ENCODE data around the gene CLDN20.
A peak's percentile ranks its signal among the peaks of the same experiment; 100 is the strongest.

The CLDN20 gene

DNA sequence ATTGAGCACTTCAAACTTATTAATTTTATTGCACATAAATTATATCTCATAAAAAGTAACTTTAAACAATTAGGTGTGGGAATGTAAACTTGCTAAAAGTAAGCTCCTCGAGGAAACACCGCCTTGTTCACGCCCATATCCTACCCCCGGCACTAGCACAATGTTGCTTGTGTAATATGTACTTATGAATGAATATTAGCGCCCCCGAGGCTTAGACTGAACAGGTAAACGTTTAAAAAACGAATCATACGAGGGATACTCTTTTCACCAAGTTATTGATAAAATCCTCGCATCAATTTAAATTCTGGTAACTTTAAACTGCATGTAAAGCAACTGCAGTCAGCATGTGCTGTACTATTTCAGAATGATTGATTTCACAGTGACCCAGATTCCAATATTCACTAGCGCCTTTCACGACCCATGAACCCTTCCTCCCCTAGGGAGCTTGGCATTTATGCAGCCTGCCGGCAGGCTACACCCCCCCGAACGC, 49.8 kb downstream of the CLDN20 start:
- no peak for DNase-seq

DNA sequence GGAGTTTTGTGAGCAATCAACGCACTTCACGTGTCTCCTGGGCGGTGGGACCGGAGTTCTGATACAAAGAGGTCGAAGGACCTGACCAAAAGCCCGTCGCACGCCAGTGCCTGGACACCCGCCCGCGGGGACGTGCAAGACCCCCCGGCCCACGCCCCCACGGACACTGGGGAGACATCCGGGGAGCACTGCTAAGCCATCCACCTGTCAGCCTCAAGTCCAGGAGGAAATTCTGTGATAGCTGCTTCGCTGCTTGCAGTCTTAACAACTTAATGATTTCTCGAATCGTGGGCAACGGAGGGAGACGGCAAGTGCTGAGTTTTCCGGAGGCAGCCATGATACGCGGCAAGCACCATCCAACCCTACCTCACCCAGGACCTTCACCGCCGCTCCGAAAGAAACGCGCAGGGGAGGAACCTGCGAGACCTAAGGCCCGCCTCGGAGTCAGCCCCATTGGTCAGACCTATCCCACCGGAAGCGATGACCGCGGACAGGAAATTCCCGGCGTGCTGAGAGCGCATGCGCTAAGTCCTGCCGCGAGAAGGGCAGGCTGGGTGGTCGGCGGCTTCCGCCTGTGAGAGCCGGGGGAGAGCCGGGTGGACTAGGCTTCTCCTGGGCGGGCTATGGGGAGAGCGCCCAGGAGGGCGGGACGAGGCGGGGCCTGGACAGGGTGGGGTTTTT, 50.4 kb downstream of the CLDN20 start, which contains the start of gene TFB1M:
Gene TFB1M (minus strand): TSS at position 393 of the 681 bp plus-strand sequence. CDS start 56 bp downstream, at position 337.
- DNase-seq, result peak; percentile 98

DNA sequence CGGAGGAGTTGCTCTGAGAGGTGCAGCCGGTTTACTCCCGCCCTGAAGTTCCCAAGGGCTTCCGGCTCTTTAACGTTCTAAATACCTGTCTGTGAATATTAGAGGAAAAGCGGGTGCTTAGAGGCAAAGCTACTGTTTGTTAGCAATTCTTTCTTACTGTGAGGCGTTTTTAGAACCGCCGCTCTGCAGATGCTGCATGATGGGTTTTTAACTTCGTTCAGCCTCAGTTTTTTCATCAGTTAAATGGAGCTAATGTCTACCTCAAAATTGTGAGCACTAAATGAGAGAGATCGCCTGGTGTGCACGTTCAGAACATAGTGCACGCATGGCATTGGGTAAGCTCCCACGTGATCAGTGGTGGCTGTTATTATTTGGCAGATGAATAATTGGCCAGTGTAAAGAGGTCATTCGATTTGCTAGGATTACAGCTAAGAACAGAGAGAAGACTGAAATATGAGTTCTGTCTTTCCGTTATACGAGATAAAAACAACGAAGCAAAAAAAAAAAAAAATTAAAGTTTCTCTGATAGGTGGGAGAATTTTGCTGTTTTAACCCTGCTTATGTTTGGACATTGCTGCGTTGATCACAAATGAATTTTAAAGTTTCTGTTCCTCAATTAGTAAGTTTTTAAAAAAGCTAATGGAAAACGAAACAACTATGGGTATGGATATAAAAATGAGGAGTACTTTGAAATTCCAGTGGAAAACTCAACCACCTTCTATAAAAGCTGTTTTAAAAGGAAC, 51.1 kb downstream of the CLDN20 start:
- DNase-seq, result no peak

GRCh38 chr6:155315516-155315871, 51.7 kb downstream of the CLDN20 start:
- no peak for DNase-seq

DNA sequence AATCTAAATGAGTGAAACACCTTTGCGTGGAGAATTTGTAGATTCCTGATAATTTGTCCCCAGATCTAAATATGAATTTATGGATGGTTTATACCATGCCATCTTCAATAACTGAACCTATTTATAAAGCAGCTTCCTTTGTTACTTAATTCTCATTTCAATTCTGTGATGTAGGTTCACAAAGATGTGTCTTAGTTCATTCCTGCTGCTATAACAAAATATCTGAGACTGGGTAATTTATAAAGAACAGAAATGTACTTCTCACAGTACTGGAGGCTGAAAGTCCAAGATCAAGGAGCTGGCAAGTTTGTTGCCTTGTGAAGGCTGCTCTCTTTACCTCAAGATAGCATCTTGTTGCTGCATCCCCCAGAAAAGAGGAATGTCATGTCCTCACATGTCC, 52.6 kb downstream of the CLDN20 start:
- no peak for DNase-seq

DNA sequence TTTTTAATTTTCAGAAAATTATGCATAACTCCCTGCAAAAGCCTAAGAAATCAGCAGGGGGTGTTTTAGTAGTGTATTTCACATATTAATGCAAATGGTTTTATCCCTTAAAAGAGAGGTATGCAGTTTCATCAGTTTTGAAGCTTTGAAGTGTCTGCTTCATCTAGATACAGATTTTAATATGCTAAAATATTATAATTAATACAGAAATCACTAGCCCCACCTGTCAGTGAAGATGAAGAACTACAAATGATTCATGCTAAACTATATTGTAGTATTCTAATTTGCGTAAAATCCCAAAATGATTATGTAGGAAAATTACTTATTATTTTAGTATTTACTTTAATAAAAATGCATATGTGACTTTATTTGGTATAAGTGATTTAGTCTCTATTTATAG, 53.4 kb downstream of the CLDN20 start:
- DNase-seq, result no peak

- DNase-seq, result no peak
Measured at GRCh38 chr6:155319902-155320301, 56.1 kb downstream of the CLDN20 start.

- DNase-seq, result no peak
Measured at GRCh38 chr6:155324172-155324571, 60.4 kb downstream of the CLDN20 start.

GRCh38 chr6:155324993-155325392, 61.2 kb downstream of the CLDN20 start:
- no peak for DNase-seq

- DNase-seq, result no peak
Measured at GRCh38 chr6:155325700-155326516, 62.1 kb downstream of the CLDN20 start.

All from right forelimb (tissue), 1 donor.